Measurements from ENCODE around the gene AMDHD2. TPM values are rescaled to one million over a fixed set of nuclear protein-coding genes. Genes with fewer than 3 reads are reported as not detected.

AMDHD2 gene
- total and polyA plus RNA-seq, 2 of the 13 experiments (the other 11 are each of a cell fraction or from before 2014, with no cell fraction given) = 33.5 to 39.1 TPM

- 0 out of 2 replicates have a peak, but pooled peaks have one; percentile 31 for TF ChIP-seq KIAA2018 (CRISPR knock-in tag; IDR thresholded peaks at IDR 0.05; ENCODE audit: borderline replicate concordance)
- TF ChIP-seq NFKB2 (CRISPR knock-in tag; IDR thresholded peaks at IDR 0.05; ENCODE audit: borderline replicate concordance) = no peak
- peak; percentile 39; the same call in 1 of the 2 replicates for TF ChIP-seq ZNF605 (CRISPR knock-in tag; IDR thresholded peaks at IDR 0.05)
- 0 out of 2 replicates have a peak, but pooled peaks have one; percentile 25 for TF ChIP-seq ZNF563 (CRISPR knock-in tag; IDR thresholded peaks at IDR 0.05)
- 0 out of 2 replicates have a peak, but pooled peaks have one; percentile 59 for TF ChIP-seq GTF3A (CRISPR knock-in tag; conservative IDR thresholded peaks at IDR 0.05)
- peak; percentile 71; the same call in 1 of the 2 replicates for TF ChIP-seq RAD21 (CRISPR knock-in tag; IDR thresholded peaks at IDR 0.05)
- peak; percentile 20; the same call in 1 of the 2 replicates for TF ChIP-seq ELF1 (CRISPR knock-in tag; IDR thresholded peaks at IDR 0.05)
- peak; percentile 73; the same call in 1 of the 2 replicates for TF ChIP-seq JUN (CRISPR knock-in tag; IDR thresholded peaks at IDR 0.05)
- TF ChIP-seq RCOR2 (CRISPR knock-in tag; IDR thresholded peaks at IDR 0.05) = peak; percentile 55; the same call in 1 of the 2 replicates
- TF ChIP-seq MIER3 (CRISPR knock-in tag; IDR thresholded peaks at IDR 0.05; ENCODE audit: borderline replicate concordance) = peak; percentile 59; the same call in 1 of the 2 replicates
- TF ChIP-seq, protein P1, sequence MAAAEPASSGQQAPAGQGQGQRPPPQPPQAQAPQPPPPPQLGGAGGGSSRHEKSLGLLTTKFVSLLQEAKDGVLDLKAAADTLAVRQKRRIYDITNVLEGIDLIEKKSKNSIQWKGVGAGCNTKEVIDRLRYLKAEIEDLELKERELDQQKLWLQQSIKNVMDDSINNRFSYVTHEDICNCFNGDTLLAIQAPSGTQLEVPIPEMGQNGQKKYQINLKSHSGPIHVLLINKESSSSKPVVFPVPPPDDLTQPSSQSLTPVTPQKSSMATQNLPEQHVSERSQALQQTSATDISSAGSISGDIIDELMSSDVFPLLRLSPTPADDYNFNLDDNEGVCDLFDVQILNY (CRISPR knock-in tag; conservative IDR thresholded peaks at IDR 0.05) = no peak
- peak; percentile 65; the same call in 1 of the 2 replicates for TF ChIP-seq ZFP91 (CRISPR knock-in tag; IDR thresholded peaks at IDR 0.05; ENCODE audit: borderline replicate concordance)
- peak; percentile 80; the same call in 1 of the 2 replicates for TF ChIP-seq KDM3A (CRISPR knock-in tag; IDR thresholded peaks at IDR 0.05; ENCODE audit: low read depth)
- TF ChIP-seq E2F2 (CRISPR knock-in tag; IDR thresholded peaks at IDR 0.05; ENCODE audit: borderline replicate concordance) = no peak
- TF ChIP-seq, protein P2, sequence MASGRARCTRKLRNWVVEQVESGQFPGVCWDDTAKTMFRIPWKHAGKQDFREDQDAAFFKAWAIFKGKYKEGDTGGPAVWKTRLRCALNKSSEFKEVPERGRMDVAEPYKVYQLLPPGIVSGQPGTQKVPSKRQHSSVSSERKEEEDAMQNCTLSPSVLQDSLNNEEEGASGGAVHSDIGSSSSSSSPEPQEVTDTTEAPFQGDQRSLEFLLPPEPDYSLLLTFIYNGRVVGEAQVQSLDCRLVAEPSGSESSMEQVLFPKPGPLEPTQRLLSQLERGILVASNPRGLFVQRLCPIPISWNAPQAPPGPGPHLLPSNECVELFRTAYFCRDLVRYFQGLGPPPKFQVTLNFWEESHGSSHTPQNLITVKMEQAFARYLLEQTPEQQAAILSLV (CRISPR knock-in tag; IDR thresholded peaks at IDR 0.05; ENCODE audit: borderline replicate concordance) = peak; percentile 29; the same call in 1 of the 2 replicates
- TF ChIP-seq GATAD2A (CRISPR knock-in tag; IDR thresholded peaks at IDR 0.05) = peak; percentile 89
Measured at GRCh38 chr16:2524339-2524938, 4.3 kb downstream of the AMDHD2 start (continued).
